GM18951 (cell line): Measurements from ENCODE around the gene DGKG.

Experiments
- POLR2A ChIP-seq: IDR thresholded peaks from 4 replicates; pipeline ENCODE4 v1.6.1; 2011; ENCODE audit warnings: mild to moderate bottlenecking; ENCODE audit not compliant: insufficient read length, insufficient read depth; ENCODE audit errors: extremely low read depth
- in situ Hi-C: fragments of 300-500 bp; cut with MboI; formaldehyde crosslinking; loops from one replicate; pipeline ENCODE4 v1.12.0; 2022; ENCODE audit warnings: low sequenced_read_pairs, mixed read lengths, inconsistent platforms; ENCODE audit not compliant: unreplicated experiment

DGKG gene

GRCh38 chr3:186268616-186269448, 93.2 kb downstream of the DGKG start:
- in situ Hi-C loops, result no loop called here

GRCh38 chr3:186267758-186268157, 94.3 kb downstream of the DGKG start:
- in situ Hi-C loops, result no loop called here
- TF ChIP-seq POLR2A, result no peak

More at GRCh38 chr3:186268616-186269448, 93.2 kb downstream of the DGKG start:
- TF ChIP-seq POLR2A, result no peak

GRCh38 chr3:186264608-186265400, 97.2 kb downstream of the DGKG start:
- no peak for TF ChIP-seq POLR2A
- in situ Hi-C loops, result no loop called here

GRCh38 chr3:186261638-186262037, 100.4 kb downstream of the DGKG start:
- in situ Hi-C loops, result no loop called here

GRCh38 chr3:186260726-186261125, 101.3 kb downstream of the DGKG start:
- in situ Hi-C loops, result no loop called here

More at GRCh38 chr3:186261638-186262037, 100.4 kb downstream of the DGKG start:
- no peak for TF ChIP-seq POLR2A

GRCh38 chr3:186259612-186260383, 102.2 kb downstream of the DGKG start:
- in situ Hi-C loops, result loop anchor here (10.0 kb wide), 1 partner anchor 295 kb away; no protein-coding TSS in a partner anchor
- no peak for TF ChIP-seq POLR2A

More at GRCh38 chr3:186260726-186261125, 101.3 kb downstream of the DGKG start:
- TF ChIP-seq POLR2A, result no peak

GRCh38 chr3:186258968-186259367, 103.1 kb downstream of the DGKG start:
- in situ Hi-C loops, result loop anchor here (10.0 kb wide), 1 partner anchor 296 kb away; no protein-coding TSS in a partner anchor
- no peak for TF ChIP-seq POLR2A

- in situ Hi-C loops, result loop anchor here (10.0 kb wide), 1 partner anchor 297 kb away; no protein-coding TSS in a partner anchor
These were observed 104.2 kb downstream of the DGKG start for GRCh38 chr3:186257866-186258265.

GRCh38 chr3:186255703-186256331, 106.2 kb downstream of the DGKG start:
- no peak for TF ChIP-seq POLR2A
- in situ Hi-C loops, result loop anchor here (10.0 kb wide), 1 partner anchor 299 kb away; no protein-coding TSS in a partner anchor

More at GRCh38 chr3:186257866-186258265, 104.2 kb downstream of the DGKG start:
- TF ChIP-seq POLR2A, result no peak

GRCh38 chr3:186254676-186255650, 107.1 kb downstream of the DGKG start:
- TF ChIP-seq POLR2A, result no peak
- in situ Hi-C loops, result loop anchor here (10.0 kb wide), 1 partner anchor 300 kb away; no protein-coding TSS in a partner anchor

- in situ Hi-C loops, result loop anchor here (10.0 kb wide), 1 partner anchor 303 kb away; no protein-coding TSS in a partner anchor
- TF ChIP-seq POLR2A, result no peak
These were observed 110.0 kb downstream of the DGKG start for GRCh38 chr3:186251948-186252619.

GRCh38 chr3:186248850-186249249, 113.2 kb downstream of the DGKG start:
- TF ChIP-seq POLR2A, result no peak
- in situ Hi-C loops, result no loop called here
